Measurements from ENCODE around the gene MCC.

DNA sequence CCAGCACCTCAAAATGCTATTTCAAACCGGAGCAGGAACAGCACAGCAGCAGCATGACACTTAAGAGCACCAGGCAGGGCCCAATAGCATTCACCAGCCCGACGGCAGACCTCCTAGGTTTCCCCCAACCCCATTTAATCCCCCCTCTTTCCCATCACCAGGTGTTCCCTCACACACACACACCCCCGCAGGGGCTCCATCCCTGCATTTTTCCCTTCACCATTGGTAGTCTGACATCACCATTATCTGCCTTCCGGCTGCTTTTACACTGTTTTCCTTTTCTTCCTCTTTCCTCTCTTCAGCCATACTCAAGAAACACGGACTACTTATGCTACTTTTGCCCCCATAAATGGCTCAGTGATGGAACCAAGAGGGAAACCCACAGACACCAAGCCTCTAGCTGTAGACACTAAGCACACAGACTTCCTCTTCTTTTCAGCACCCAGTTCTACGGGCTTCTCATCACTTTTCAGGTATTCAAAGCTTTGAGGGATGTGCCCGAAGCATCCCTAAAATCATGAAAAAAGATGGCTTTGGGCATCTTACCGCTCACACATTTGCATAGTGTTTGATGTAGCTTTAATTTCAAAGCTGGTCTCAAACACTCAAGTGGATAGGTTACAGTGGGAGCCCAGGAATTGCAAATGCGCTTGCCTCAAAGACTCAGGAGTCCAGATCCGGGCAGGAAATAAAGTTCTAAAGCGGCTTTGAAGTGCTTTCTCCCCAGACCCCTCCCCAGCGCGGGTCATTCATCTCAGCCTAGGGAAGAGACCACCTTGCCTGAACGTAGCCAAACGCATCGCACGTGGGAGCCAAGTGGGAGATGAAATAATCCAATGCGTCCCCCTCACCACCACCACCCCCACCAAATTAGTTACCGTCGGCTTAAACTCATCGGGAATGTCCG is 194.9 kb downstream of the MCC start:
- TF ChIP-seq, protein P1, sequence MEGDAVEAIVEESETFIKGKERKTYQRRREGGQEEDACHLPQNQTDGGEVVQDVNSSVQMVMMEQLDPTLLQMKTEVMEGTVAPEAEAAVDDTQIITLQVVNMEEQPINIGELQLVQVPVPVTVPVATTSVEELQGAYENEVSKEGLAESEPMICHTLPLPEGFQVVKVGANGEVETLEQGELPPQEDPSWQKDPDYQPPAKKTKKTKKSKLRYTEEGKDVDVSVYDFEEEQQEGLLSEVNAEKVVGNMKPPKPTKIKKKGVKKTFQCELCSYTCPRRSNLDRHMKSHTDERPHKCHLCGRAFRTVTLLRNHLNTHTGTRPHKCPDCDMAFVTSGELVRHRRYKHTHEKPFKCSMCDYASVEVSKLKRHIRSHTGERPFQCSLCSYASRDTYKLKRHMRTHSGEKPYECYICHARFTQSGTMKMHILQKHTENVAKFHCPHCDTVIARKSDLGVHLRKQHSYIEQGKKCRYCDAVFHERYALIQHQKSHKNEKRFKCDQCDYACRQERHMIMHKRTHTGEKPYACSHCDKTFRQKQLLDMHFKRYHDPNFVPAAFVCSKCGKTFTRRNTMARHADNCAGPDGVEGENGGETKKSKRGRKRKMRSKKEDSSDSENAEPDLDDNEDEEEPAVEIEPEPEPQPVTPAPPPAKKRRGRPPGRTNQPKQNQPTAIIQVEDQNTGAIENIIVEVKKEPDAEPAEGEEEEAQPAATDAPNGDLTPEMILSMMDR (IDR thresholded peaks at IDR 0.05): no peak
- TF ChIP-seq POLR2A (IDR thresholded peaks at IDR 0.05; ENCODE audit: low read depth): no peak
